BLaER1 (cell line): ENCODE results near the gene CHCHD3.
"Not testable (repeated sequence)": the region's sequence is repeated elsewhere in the genome, so short reads cannot be mapped to it uniquely, and the experiment has no call there.

Experiments
- H3K27ac ChIP-seq: shearing (Covaris generic); formaldehyde crosslinking; 2 replicates; pipeline ENCODE4 v1.8.1; 2022
- H3K27me3 ChIP-seq: shearing (Covaris generic); formaldehyde crosslinking; 2 replicates; pipeline ENCODE4 v1.8.1; 2022
- H3K36me3 ChIP-seq: shearing (Covaris generic); formaldehyde crosslinking; 2 replicates; pipeline ENCODE4 v1.8.1; 2022
- H3K4me1 ChIP-seq: shearing (Covaris generic); formaldehyde crosslinking; 2 replicates; pipeline ENCODE4 v1.8.1; 2022
- H3K4me2 ChIP-seq: shearing (Covaris generic); formaldehyde crosslinking; 2 replicates; pipeline ENCODE4 v1.8.1; 2022
- H3K4me3 ChIP-seq: shearing (Covaris generic); formaldehyde crosslinking; 2 replicates; pipeline ENCODE4 v1.8.1; 2022
- H3K9ac ChIP-seq: shearing (Covaris generic); formaldehyde crosslinking; 2 replicates; pipeline ENCODE4 v1.8.1; 2022
- H3K9me3 ChIP-seq: shearing (Covaris generic); formaldehyde crosslinking; 2 replicates; pipeline ENCODE4 v1.8.1; 2022
- H4K20me1 ChIP-seq: shearing (Covaris generic); formaldehyde crosslinking; 2 replicates; pipeline ENCODE4 v1.8.1; 2022
- Cebpa-rat ChIP-seq: shearing (Covaris generic); IDR thresholded peaks from 2 replicates; pipeline ENCODE4 v1.8.1; 2022

CHCHD3 gene

GRCh38 chr7:132969520-132969919, 112.4 kb downstream of the CHCHD3 start:
- no peak overlapping the region for H3K4me2 ChIP-seq
- no peaks in the 10 kb centered on the region for H3K27me3 ChIP-seq
- H3K4me3 ChIP-seq, result no peak overlapping the region
- peaks cover 12% of the 10 kb centered on the region; the same call in 1 of the 2 replicates for H4K20me1 ChIP-seq
- no peaks in the 10 kb centered on the region for H3K4me1 ChIP-seq
- TF ChIP-seq Cebpa-rat, result no peak
- no peak overlapping the region for H3K9ac ChIP-seq
- H3K27ac ChIP-seq, result no peak overlapping the region
- H3K36me3 ChIP-seq, result peaks cover 27% of the 10 kb centered on the region
- no peaks in the 10 kb centered on the region for H3K9me3 ChIP-seq

DNA sequence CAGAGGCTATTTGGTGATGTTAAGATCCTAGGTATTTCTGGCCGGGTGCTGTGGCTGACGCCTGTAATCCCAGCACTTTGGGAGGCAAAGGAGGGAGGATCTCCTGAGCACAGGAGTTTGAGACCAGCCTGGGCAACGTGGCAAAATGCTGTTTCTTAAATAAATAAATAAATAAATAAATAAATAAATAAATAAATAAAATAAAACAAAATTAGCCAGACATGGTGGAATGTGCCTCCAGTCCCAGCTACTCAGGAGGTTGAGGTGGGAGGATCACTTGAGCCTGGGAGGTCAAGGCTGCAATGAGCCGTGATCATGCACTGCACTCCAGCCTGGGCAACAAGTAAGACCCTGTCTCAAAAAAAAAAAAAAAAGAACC, 114.4 kb downstream of the CHCHD3 start:
- H3K9me3 ChIP-seq, H3K4me2 ChIP-seq, H3K4me1 ChIP-seq, H3K27ac ChIP-seq, H3K27me3 ChIP-seq, H3K9ac ChIP-seq, H3K4me3 ChIP-seq, H3K36me3 ChIP-seq: not testable (repeated sequence)
- peaks cover 12% of the 10 kb centered on the region; the same call in 1 of the 2 replicates for H4K20me1 ChIP-seq

- TF ChIP-seq Cebpa-rat, result no peak
These were observed 115.0 kb downstream of the CHCHD3 start for GRCh38 chr7:132966754-132967469.

GRCh38 chr7:132965951-132966350, 115.9 kb downstream of the CHCHD3 start:
- no peak overlapping the region for H3K4me2 ChIP-seq
- TF ChIP-seq Cebpa-rat, result no peak
- peaks cover 12% of the 10 kb centered on the region; the same call in 1 of the 2 replicates for H4K20me1 ChIP-seq

More at GRCh38 chr7:132966754-132967469, 115.0 kb downstream of the CHCHD3 start:
- H3K27me3 ChIP-seq, result no peaks in the 10 kb centered on the region
- H3K36me3 ChIP-seq, result peaks cover 4% of the 10 kb centered on the region; the same call in 1 of the 2 replicates
- H3K4me2 ChIP-seq, result no peak overlapping the region
- H3K9ac ChIP-seq, result no peak overlapping the region
- no peaks in the 10 kb centered on the region for H3K4me1 ChIP-seq
- H3K4me3 ChIP-seq, result no peak overlapping the region
- H3K27ac ChIP-seq, result no peak overlapping the region
- no peaks in the 10 kb centered on the region for H3K9me3 ChIP-seq
- H4K20me1 ChIP-seq, result peaks cover 12% of the 10 kb centered on the region; the same call in 1 of the 2 replicates

GRCh38 chr7:132964876-132965275, 117.0 kb downstream of the CHCHD3 start:
- Histone ChIP-seq H3K27ac (no peak overlapping the region), H4K20me1 (peaks cover 12% of the 10 kb centered on the region; the same call in 1 of the 2 replicates), H3K4me3 (no peak overlapping the region), H3K9me3 (no peaks in the 10 kb centered on the region), H3K9ac (no peak overlapping the region), H3K4me1 (no peaks in the 10 kb centered on the region), H3K27me3 (no peaks in the 10 kb centered on the region), H3K36me3 (peaks cover 9% of the 10 kb centered on the region; the same call in 1 of the 2 replicates), H3K4me2 (no peak overlapping the region)
- no peak for TF ChIP-seq Cebpa-rat

More at GRCh38 chr7:132965951-132966350, 115.9 kb downstream of the CHCHD3 start:
- no peaks in the 10 kb centered on the region for H3K4me1 ChIP-seq
- no peak overlapping the region for H3K27ac ChIP-seq
- H3K9ac ChIP-seq, result no peak overlapping the region
- H3K36me3 ChIP-seq, result peaks cover under 1% of the 10 kb centered on the region; the same call in 1 of the 2 replicates
- no peaks in the 10 kb centered on the region for H3K9me3 ChIP-seq
- H3K27me3 ChIP-seq, result no peaks in the 10 kb centered on the region
- no peak overlapping the region for H3K4me3 ChIP-seq

GRCh38 chr7:132959891-132960290, 122.0 kb downstream of the CHCHD3 start:
- Histone ChIP-seq H3K27ac (no peak overlapping the region), H3K4me2 (no peak overlapping the region), H4K20me1 (no peaks in the 10 kb centered on the region), H3K4me1 (no peaks in the 10 kb centered on the region), H3K9me3 (no peaks in the 10 kb centered on the region), H3K36me3 (peaks cover 32% of the 10 kb centered on the region), H3K27me3 (no peaks in the 10 kb centered on the region), H3K9ac (no peak overlapping the region), H3K4me3 (no peak overlapping the region)
- no peak for TF ChIP-seq Cebpa-rat

DNA sequence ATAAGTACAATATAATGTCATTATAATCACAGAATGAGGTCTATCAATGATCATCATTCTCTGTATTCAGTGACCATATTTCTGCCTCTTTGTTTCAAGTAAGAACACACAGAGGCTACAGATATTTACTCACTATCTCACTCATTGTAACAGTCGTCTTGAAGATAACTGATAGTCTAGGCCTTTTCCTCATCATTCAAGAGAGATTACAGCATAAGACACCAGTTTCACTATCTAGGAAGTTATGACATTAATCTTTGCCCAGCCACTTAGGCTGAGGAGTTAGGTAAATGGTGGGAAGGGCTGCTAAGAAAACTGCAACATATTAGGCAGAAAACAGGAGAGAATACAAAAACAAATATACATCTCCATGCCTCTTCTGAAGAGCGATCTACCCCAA, 125.3 kb downstream of the CHCHD3 start:
- Histone ChIP-seq H3K9ac (no peak overlapping the region), H3K36me3 (peaks cover 49% of the 10 kb centered on the region), H4K20me1 (no peaks in the 10 kb centered on the region), H3K27me3 (no peaks in the 10 kb centered on the region), H3K4me1 (no peaks in the 10 kb centered on the region), H3K27ac (no peak overlapping the region), H3K9me3 (no peaks in the 10 kb centered on the region), H3K4me3 (no peak overlapping the region), H3K4me2 (no peak overlapping the region)
- TF ChIP-seq Cebpa-rat, result no peak

- Histone ChIP-seq H3K4me3 (no peak overlapping the region), H3K9me3 (no peaks in the 10 kb centered on the region), H3K36me3 (peaks cover 31% of the 10 kb centered on the region), H3K9ac (no peak overlapping the region), H3K27ac (no peak overlapping the region), H4K20me1 (no peaks in the 10 kb centered on the region), H3K4me2 (no peak overlapping the region), H3K27me3 (no peaks in the 10 kb centered on the region), H3K4me1 (no peaks in the 10 kb centered on the region)
- TF ChIP-seq Cebpa-rat, result no peak
These were observed 128.4 kb downstream of the CHCHD3 start for GRCh38 chr7:132953468-132953867.

DNA sequence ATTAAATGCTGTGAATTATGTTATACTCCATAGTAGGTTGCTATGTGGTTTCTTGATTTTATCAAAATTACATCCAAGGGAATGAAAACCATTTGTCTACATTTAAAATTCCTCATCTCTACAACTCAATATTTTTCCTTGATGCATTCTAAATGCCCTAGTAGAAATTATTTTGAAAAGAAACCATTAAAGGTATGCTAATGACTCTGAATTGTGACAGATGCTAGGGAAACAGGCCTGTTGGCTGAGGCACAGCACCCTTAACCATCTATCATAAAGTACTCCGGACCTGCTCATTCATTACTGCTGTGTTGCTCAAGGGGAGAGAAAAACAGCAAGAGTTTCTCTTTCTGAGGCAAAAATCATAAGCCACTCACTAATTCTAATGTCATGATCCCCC, 131.2 kb downstream of the CHCHD3 start:
- Histone ChIP-seq H3K4me2 (no peak overlapping the region), H3K9me3 (no peaks in the 10 kb centered on the region), H4K20me1 (no peaks in the 10 kb centered on the region), H3K4me1 (no peaks in the 10 kb centered on the region), H3K9ac (no peak overlapping the region), H3K36me3 (peaks cover 21% of the 10 kb centered on the region), H3K27ac (no peak overlapping the region), H3K27me3 (no peaks in the 10 kb centered on the region), H3K4me3 (no peak overlapping the region)
- TF ChIP-seq Cebpa-rat, result no peak

DNA sequence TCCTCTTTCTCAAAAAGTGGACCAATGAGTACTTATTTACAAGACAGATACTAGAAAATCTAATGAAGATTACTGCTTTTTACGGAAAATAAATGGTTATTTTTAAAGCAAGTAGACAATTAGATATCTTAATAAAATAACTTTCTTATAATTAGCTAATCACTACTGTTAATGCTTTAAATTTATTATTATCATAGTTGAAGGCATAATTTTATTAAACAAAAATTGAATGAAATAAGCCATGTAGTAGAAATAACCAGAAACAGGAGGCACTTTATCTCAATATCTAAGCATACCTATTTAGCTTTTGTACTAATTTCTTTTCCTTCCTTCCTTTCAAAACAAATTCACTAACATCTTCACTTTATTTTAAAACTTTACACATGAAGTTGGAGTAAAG, 134.9 kb downstream of the CHCHD3 start:
- Histone ChIP-seq H3K4me3 (no peak overlapping the region), H3K4me2 (no peak overlapping the region), H3K9ac (no peak overlapping the region), H3K27me3 (no peaks in the 10 kb centered on the region), H3K27ac (no peak overlapping the region), H3K9me3 (no peaks in the 10 kb centered on the region), H3K36me3 (0 out of 2 replicates have a peak, but pooled peaks cover 3% of the 10 kb centered on the region), H4K20me1 (no peaks in the 10 kb centered on the region), H3K4me1 (no peaks in the 10 kb centered on the region)
- no peak for TF ChIP-seq Cebpa-rat
